Stimulated activated naive CD8-positive, alpha-beta T cell treated with anti-CD3 and anti-CD28 coated beads, Interleukin-15, Interleukin-2, amounts not matched to agents 100 ng/mL and 50 ng/mL, for 24 hours (primary cell): ENCODE results near the gene RFTN1.
"Not testable (repeated sequence)": the region's sequence is repeated elsewhere in the genome, so short reads cannot be mapped to it uniquely, and the experiment has no call there.

Experiments
- H3K27ac Mint-ChIP-seq: one replicate; pipeline ENCODE4 v1.8.0; 2021; ENCODE audit warnings: mild to moderate bottlenecking, mixed read lengths
- H3K27me3 Mint-ChIP-seq: one replicate; pipeline ENCODE4 v1.8.0; 2021; ENCODE audit warnings: mixed read lengths
- H3K36me3 Mint-ChIP-seq: one replicate; pipeline ENCODE4 v1.8.0; 2021; ENCODE audit warnings: low read depth, mixed read lengths
- H3K4me1 Mint-ChIP-seq: one replicate; pipeline ENCODE4 v1.8.0; 2021; ENCODE audit warnings: low read depth, mixed read lengths
- H3K4me3 Mint-ChIP-seq: one replicate; pipeline ENCODE4 v1.8.0; 2021; ENCODE audit warnings: mild to moderate bottlenecking, mixed read lengths
- H3K9me3 Mint-ChIP-seq: one replicate; pipeline ENCODE4 v1.8.0; 2021; ENCODE audit warnings: mixed read lengths

RFTN1 gene

DNA sequence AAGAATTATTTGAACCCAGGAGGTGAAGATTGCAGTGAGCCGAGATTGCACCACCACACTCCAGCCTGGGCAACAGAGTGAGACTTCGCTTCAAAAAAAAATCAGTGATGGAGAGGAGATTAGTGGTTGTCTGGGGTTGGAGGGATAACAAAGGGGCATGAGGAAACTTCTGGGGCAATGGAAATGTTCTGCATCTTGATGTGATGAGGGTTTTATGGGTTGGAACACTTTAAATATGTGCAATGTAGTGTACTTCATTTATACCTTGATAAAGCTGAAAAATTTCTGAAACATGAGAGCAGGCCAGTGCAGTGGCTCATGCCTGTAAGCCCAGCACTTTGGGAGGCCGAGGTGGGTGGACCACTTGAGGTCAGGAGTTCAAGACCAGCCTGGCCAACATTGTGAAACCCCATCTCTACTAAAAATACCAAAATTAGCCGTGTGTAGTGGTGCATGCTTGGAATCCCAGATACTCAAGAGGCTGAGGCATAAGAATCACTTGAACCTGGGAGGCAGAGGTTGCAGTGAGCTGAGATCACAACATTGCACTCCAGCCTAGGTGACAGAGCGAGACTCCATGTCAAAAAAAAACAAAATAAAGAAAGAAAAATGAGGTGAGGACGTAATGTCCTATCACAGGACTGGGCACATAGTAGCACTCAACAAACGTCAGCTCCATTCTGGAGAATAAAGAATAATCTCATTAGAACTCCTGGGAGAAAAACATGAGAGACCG is 24.0 kb downstream of the RFTN1 start:
- H3K9me3 Mint-ChIP-seq: not testable (repeated sequence)

DNA sequence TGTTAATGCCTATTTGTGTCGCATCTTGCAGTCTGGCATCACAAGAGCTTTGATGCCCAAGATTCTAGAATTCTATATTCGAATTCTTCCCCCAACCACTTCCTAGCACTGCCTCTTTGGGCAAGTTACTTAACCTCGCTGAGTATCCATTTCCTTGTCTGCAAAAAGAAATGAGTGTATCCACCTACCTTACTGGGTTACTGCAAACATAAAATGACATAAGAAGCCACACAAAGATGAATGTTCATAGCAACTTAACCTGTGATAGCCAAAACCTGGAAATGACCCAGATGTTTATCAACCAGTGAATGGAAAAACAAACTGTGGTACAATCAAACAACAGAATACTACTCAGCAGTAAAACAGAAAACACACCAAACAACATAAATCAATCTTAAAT is 24.9 kb downstream of the RFTN1 start:
- no peaks in the 10 kb centered on the region for H3K9me3 Mint-ChIP-seq
- no peak overlapping the region for H3K4me3 Mint-ChIP-seq
- H3K36me3 Mint-ChIP-seq: peaks cover 87% of the 10 kb centered on the region
- H3K4me1 Mint-ChIP-seq: peaks cover 51% of the 10 kb centered on the region
- H3K27me3 Mint-ChIP-seq: no peaks in the 10 kb centered on the region
- no peak overlapping the region for H3K27ac Mint-ChIP-seq

More for the DNA sequence above, 24.0 kb downstream of the RFTN1 start:
- Mint-ChIP-seq H3K4me1 (peaks cover 47% of the 10 kb centered on the region), H3K36me3 (peaks cover 85% of the 10 kb centered on the region)
- H3K27me3 Mint-ChIP-seq, H3K27ac Mint-ChIP-seq, H3K4me3 Mint-ChIP-seq: not testable (repeated sequence)

DNA sequence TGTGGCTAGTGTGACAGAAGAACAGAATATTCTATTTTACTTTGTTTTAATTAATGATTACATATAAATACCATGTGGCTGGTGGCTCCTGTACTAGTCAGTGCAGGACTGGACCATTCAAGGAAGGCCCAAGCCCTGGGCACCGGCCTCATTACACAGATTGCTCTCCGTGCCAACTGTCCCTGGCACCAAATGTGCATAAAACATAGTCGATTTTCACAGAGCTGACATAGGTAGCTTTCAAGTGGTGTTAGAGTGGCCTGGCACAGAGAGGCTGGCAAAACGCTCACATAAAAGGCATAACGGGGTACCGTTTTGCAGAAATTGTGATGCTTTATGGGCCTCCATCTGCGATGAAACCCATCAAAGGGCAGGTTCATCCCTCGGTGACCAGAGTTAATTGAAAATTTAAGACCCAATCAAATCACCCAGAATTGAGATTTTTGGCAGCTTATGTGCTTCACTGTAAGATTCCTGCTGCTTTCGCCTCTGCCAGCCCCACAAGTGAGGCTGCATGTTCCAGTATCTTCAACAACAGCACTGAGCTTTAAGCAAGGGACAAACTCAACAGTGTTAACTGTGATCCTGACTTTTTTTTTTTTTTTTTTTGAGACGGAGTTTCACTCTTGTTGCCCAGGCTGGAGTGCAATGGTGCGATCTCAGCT is 25.9 kb downstream of the RFTN1 start:
- H3K27me3 Mint-ChIP-seq: no peaks in the 10 kb centered on the region
- peaks cover 88% of the 10 kb centered on the region for H3K36me3 Mint-ChIP-seq
- H3K4me3 Mint-ChIP-seq: no peak overlapping the region
- no peaks in the 10 kb centered on the region for H3K9me3 Mint-ChIP-seq
- H3K4me1 Mint-ChIP-seq: peaks cover 61% of the 10 kb centered on the region
- H3K27ac Mint-ChIP-seq: no peak overlapping the region

DNA sequence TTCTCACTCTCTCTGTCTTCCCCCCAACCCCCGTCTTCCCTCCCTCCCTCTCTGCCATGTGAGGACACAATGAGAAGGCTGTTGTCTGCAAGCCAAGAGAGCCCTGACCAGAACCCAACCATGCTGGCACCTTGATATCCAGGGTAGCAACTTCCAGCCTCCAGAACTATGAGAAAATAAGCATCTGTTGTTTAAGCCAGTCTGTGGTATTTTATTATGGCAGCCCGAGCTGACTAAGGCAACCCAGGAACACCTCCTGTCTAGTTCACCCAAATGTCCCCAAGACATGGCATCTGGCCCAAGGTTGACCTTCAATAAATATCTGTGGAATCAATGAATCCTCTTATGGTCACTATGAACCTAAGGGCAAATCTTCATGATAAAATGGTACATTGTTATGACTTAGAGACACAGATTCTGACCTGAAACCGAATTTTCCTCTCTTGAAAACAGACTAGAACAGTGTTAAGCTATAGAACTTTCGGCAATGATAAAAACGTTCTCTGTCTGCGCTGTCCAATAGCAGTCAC is 26.5 kb downstream of the RFTN1 start:
- H3K27me3 Mint-ChIP-seq: no peaks in the 10 kb centered on the region
- no peaks in the 10 kb centered on the region for H3K9me3 Mint-ChIP-seq
- no peak overlapping the region for H3K4me3 Mint-ChIP-seq
- H3K27ac Mint-ChIP-seq: peak overlapping the region; percentile 4
- peaks cover 86% of the 10 kb centered on the region for H3K36me3 Mint-ChIP-seq
- peaks cover 67% of the 10 kb centered on the region for H3K4me1 Mint-ChIP-seq

DNA sequence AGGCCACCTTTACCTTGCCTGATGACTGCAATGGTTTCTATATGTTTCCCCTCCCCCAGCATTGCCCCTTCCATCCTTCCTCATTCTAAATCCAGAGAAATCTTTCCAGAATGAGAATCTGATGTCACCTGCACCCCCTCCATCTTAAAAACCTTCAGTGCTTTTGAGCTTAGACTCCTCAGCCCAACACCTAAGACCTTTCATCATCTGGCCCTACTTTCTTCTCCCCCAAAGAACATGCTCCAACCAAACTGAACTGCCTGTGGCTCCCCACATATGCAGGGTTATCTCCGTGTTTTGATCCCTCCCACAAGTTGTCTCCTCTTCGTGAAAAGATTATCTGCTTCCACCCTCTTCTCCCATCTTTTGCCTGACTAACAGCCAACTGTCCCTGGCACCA is 27.3 kb downstream of the RFTN1 start:
- H3K27ac Mint-ChIP-seq: peak overlapping the region; percentile 28
- no peak overlapping the region for H3K4me3 Mint-ChIP-seq
- peaks cover 83% of the 10 kb centered on the region for H3K36me3 Mint-ChIP-seq
- no peaks in the 10 kb centered on the region for H3K27me3 Mint-ChIP-seq
- H3K4me1 Mint-ChIP-seq: peaks cover 72% of the 10 kb centered on the region
- H3K9me3 Mint-ChIP-seq: no peaks in the 10 kb centered on the region

DNA sequence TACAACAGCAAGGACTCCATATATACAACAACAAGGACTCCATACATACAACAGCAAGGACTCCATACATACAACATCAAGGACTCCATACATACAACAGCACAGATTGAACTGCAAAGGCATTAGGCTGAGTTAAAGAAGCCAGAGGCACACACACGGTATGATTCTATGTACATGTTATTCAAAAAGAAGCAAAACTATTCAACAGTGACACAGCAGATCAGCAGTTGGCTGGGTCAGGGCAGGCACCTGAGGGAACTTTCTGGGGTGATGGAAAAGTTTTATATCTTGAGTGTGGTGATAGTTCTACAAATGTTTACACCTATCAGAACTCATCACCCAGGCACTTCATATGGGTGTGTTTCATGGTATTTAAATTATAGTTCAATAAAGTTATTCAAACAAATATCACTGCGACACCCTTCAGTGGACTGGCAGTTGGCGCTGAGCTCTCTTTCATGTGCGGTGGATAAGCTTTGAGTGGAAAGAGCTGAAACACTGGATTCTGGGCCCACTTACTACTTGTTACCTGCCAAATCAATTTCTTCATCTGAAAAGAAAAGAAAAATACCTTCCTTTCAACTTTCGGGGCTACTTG is 28.0 kb downstream of the RFTN1 start:
- Mint-ChIP-seq H3K27me3 (no peaks in the 10 kb centered on the region), H3K27ac (peak overlapping the region; percentile 46), H3K9me3 (no peaks in the 10 kb centered on the region), H3K4me1 (peaks cover 73% of the 10 kb centered on the region), H3K4me3 (no peak overlapping the region), H3K36me3 (peaks cover 83% of the 10 kb centered on the region)

DNA sequence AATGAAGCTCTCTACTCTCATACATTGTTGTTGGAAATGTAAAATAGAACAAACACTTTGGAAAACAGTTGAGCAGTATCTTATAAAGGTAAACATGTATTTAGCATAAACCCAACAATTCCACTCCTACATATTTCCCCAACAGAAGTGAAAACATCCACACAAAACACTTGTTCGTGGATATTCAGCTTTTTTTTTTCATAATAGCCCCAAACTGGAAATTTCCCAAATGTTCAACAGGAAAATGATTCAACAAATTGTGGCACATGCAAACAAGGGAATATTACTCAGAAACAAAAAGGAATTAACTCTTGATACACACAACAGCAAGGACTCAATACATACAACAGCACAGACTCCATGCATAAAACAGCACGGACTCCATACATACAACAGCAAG is 28.5 kb downstream of the RFTN1 start:
- Mint-ChIP-seq H3K9me3 (no peaks in the 10 kb centered on the region), H3K27me3 (no peaks in the 10 kb centered on the region), H3K4me1 (peaks cover 75% of the 10 kb centered on the region), H3K4me3 (no peak overlapping the region), H3K27ac (peak overlapping the region; percentile 46), H3K36me3 (peaks cover 84% of the 10 kb centered on the region)

DNA sequence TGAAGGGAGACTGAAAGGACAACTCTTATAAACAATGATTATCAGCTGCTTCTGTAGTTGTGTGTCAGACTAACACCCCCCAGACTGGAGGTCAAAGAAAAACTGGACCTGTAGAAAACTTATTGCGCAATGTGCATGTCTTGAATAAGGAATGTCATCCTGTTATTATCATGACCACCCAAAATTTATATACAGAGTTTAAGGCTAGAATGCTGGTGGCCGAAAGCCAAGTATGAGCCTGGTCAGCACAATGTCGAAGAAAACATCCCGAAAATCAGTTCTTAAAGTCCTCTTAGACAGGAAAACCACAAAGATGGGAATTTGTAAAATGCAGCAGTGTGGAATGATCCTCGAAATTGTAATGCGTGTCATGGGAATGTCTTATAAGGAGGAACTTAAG is 29.3 kb downstream of the RFTN1 start:
- Mint-ChIP-seq H3K9me3 (no peaks in the 10 kb centered on the region), H3K27me3 (no peaks in the 10 kb centered on the region), H3K4me1 (peaks cover 79% of the 10 kb centered on the region), H3K4me3 (no peak overlapping the region), H3K36me3 (peaks cover 84% of the 10 kb centered on the region), H3K27ac (no peak overlapping the region)

DNA sequence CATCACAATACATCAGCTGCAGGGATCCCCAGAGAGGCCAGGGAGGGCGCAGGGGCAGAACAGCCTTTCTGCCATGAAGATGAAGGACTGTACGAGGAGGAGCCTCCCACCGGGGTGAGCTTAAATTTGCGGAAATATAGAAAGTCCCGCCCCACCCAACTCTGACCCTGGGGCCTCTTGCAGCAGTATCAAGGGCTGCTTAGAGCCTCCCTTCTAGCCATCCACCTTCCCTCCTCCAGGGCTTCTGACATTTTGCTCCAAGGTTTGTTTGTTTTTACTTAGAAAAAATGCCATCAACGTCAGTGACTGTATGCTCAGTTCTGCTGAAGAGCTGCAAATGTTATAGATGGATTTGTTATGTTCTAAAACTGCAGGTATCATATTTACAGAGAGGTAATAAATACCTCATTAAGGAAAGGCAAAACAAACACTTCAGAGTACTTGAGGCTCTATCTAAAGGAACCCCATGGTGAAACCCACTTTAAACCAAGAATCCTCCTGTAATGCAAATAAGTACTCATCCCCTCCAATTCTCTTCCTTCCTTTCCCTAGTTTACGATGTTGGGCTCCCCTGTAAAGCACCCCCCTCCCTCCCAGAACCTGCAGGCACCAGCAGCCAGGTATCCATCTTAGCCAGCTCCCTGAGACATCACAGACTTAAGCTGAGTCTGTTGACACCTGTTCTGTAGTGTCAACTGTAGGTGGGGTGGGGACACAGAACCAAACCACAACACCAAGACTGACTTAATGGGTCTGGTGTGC is 30.5 kb downstream of the RFTN1 start:
- H3K9me3 Mint-ChIP-seq: no peaks in the 10 kb centered on the region
- H3K27me3 Mint-ChIP-seq: no peaks in the 10 kb centered on the region
- peak overlapping the region; percentile 86 for H3K27ac Mint-ChIP-seq
- peaks cover 87% of the 10 kb centered on the region for H3K4me1 Mint-ChIP-seq
- H3K4me3 Mint-ChIP-seq: peak overlapping the region; percentile 45
- peaks cover 86% of the 10 kb centered on the region for H3K36me3 Mint-ChIP-seq

DNA sequence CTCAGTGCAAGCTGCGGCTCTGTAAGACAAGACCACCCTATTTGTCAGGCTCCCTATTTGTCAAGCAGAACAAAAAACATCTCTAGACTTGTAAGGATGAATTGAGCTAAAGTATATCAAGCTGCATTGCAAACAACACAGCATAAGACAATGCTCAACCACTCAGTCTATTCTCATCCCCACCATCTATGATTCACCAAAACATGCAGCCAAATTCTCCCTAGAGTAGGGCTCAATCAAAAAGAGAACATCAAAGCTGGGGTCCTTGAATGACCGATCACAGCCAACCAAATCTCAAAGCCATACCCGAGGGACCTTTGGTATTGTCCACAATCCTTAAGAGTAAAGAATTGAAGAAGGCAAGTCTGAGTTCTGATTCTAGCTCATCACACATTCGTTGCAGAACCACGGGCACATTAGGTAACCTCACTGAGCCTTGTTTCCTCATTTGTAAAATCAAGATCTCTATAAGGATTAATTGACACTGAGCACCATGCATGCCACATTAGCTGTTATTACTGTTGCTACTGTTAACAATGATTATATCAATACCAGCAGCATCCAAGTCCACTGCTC is 31.2 kb downstream of the RFTN1 start:
- Mint-ChIP-seq H3K36me3 (peaks cover 86% of the 10 kb centered on the region), H3K27ac (peak overlapping the region; percentile 34), H3K4me3 (no peak overlapping the region), H3K9me3 (no peaks in the 10 kb centered on the region), H3K27me3 (no peaks in the 10 kb centered on the region), H3K4me1 (peaks cover 94% of the 10 kb centered on the region)

DNA sequence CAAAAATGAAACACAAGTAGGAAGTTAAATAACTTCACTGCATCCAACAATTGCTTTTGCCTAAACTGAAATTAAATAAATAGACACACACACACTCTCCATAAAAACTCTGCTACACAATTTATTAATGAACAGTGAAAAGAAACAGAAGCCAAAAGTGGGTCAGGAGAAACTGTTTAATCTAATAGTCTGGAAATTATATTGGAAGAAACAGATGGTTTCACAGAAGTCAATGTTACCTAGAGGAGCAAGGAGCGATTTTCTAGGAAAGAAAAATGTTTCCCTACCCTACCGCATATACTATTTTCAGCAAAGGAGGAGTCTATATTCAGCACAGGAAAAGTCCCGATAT is 32.0 kb downstream of the RFTN1 start:
- H3K27ac Mint-ChIP-seq: peak overlapping the region; percentile 34
- H3K36me3 Mint-ChIP-seq: peaks cover 86% of the 10 kb centered on the region

DNA sequence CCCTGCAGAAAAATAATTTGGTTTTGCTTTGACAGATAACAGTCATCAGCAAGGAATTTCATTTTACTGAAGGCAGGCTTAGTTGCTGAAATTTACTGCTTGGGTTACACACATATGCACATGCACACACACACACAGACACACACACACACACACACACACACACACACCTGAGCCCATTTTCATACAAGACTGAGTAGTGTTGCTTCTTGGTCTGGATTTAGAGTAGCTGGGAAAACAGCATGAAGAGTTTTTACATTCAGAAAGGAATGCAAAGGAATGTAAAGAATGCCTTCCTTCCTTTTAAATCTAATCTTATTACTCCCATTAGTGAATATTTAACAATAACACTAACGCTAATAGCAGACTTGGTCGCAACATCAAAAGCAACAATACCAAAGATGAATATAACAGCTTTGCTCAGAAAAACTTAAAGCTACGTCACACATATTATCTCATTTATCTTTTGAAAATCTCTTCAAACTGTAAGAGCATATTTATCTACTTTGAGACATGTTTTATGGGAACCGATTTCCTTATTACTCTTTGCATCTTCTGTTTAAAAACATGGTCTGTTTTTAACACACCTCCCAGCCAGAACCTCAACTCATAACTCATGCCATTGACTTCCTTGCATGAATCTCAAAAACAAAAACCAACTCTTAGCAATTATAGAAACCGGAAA is 32.5 kb downstream of the RFTN1 start:
- Mint-ChIP-seq H3K4me3 (peak overlapping the region; percentile 39), H3K4me1 (peaks cover 94% of the 10 kb centered on the region), H3K36me3 (peaks cover 86% of the 10 kb centered on the region), H3K27ac (peak overlapping the region; percentile 34), H3K27me3 (no peaks in the 10 kb centered on the region), H3K9me3 (no peaks in the 10 kb centered on the region)

More for the DNA sequence above, 32.0 kb downstream of the RFTN1 start:
- Mint-ChIP-seq H3K4me1 (peaks cover 94% of the 10 kb centered on the region), H3K27me3 (no peaks in the 10 kb centered on the region), H3K9me3 (no peaks in the 10 kb centered on the region), H3K4me3 (peak overlapping the region; percentile 39)

DNA sequence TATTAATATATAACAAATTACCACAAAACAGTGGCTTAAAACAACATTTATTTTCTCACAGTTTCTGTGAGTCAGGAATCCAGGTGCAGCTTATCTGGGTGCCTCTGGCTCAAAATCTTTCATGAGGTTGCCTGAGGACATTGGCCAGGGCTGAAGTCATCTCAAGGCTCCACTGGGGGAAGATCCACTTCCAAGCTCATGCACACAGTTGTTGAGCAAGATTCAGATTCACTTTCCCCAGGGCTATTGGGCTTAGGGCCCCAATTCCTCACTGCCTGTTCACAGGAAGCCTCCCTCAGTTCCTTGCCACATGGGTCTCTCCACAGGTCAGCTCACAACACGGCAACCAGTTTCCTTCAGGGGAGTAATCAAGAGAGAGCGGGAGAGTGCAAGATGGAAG is 35.0 kb downstream of the RFTN1 start:
- H3K27me3 Mint-ChIP-seq: no peaks in the 10 kb centered on the region
- no peaks in the 10 kb centered on the region for H3K9me3 Mint-ChIP-seq
- H3K36me3 Mint-ChIP-seq: peaks cover 87% of the 10 kb centered on the region
- H3K4me3 Mint-ChIP-seq: no peak overlapping the region
- H3K4me1 Mint-ChIP-seq: peaks cover 85% of the 10 kb centered on the region
- no peak overlapping the region for H3K27ac Mint-ChIP-seq

DNA sequence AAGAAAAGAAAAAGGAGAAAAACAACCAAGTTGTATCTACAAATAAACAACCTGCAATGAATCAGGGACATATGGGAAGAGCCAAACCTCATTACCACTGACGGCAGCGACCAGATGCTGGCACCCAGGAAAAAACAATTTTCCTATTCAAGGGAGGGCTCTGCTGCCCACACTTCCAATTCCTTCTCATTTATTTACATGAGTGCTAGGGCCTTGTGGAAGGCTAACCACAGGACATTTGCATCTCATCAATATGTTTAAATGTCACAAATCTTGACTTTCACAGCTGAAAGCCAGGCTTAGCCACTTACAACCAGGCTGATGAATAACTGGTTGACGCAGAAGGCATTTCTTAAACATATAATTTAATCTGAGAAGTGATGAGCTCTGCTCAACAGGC is 36.0 kb downstream of the RFTN1 start:
- Mint-ChIP-seq H3K27ac (peak overlapping the region; percentile 24), H3K9me3 (no peaks in the 10 kb centered on the region), H3K27me3 (no peaks in the 10 kb centered on the region), H3K36me3 (peaks cover 90% of the 10 kb centered on the region), H3K4me3 (peak overlapping the region; percentile 4), H3K4me1 (peaks cover 76% of the 10 kb centered on the region)
